Measurements from ENCODE around the gene ZNF593OS. TPM values are rescaled to one million over a fixed set of nuclear protein-coding genes. Genes with fewer than 3 reads are reported as not detected.

The ZNF593OS gene
- total RNA-seq, 3 donors from 2014 or later = not detected

GRCh38 chr1:26169198-26169554 is 2.5 kb downstream of the ZNF593OS start:
- H3K27me3 ChIP-seq = no peaks in the 10 kb centered on the region
- peak overlapping the region; percentile 87 to 89 for H3K27ac ChIP-seq
- H3K4me3 ChIP-seq = peak overlapping the region; percentile 76 to 89 (median 80)
- intact Hi-C loops (cut with DNase I; ENCODE audit: low total_unique reads) = loop anchor here (10.0 kb wide), 1 partner anchor 66 kb away; the partner anchor contains the start of gene CEP85
- TF ChIP-seq POLR2A (IDR thresholded peaks at IDR 0.05) (no peak), CTCF (IDR thresholded peaks at IDR 0.05) (no peak), POLR2AphosphoS5 (IDR thresholded peaks at IDR 0.05) (no peak)
- DNase-seq (ENCODE audit: low spot score in 2 of 2) = no peak
- no peaks in the 10 kb centered on the region for H3K36me3 ChIP-seq
- H3K9me3 ChIP-seq = no peaks in the 10 kb centered on the region
- H3K4me1 ChIP-seq = no peaks in the 10 kb centered on the region

- intact Hi-C loops (cut with DNase I; ENCODE audit: low total_unique reads) = loop anchor here (10.0 kb wide), 1 partner anchor 66 kb away; the partner anchor contains the start of gene CEP85
- Histone ChIP-seq H3K27ac (peak within 1 kb of the TSS; percentile 87 to 89), H3K27me3 (no peaks in the 10 kb centered on the region), H3K36me3 (no peaks in the 10 kb centered on the region), H3K4me1 (no peaks in the 10 kb centered on the region), H3K9me3 (no peaks in the 10 kb centered on the region), H3K4me3 (peak within 1 kb of the TSS; percentile 76 to 89 (median 80))
- TF ChIP-seq CTCF (IDR thresholded peaks at IDR 0.05) (no peak), POLR2A (IDR thresholded peaks at IDR 0.05) (no peak), POLR2AphosphoS5 (IDR thresholded peaks at IDR 0.05) (no peak)
- no peak for DNase-seq (ENCODE audit: low spot score in 2 of 2)
These were observed 3.0 kb downstream of the ZNF593OS start, which contains the start of gene C1orf232 for GRCh38 chr1:26168410-26169197. TSS of gene C1orf232 (minus strand) at chr1:26168963. CDS start at chr1:26168499, 464 bp downstream.

DNA sequence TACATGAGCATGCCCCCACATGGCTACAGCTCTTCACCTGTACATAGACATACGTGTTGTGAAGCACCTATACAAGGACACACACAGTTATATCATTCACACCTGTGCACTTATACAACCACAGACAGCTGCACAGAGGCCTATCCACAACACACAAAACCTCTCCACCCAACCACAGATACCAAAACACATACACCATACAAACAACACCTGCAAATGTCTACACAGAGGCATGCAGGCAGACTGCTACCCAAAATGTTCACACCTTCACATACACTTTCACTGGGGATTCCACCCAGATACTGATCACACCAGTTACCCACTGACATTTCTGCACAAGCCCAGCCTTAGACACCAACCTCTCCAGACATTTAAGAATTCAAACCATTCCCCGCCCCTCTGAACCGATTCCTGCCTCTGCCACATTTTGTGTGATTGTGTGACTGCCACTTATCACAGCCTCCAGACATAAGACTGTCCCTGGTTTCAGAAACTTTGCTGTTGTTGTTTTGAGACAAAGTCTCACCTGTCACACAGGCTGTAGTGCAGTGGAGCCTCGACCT is 4.8 kb downstream of the ZNF593OS start:
- Histone ChIP-seq H3K4me3 (no peak overlapping the region), H3K9me3 (no peaks in the 10 kb centered on the region), H3K36me3 (no peaks in the 10 kb centered on the region), H3K27ac (no peak overlapping the region), H3K27me3 (peaks cover 0 to 4% of the 10 kb centered on the region in 2 donors), H3K4me1 (no peaks in the 10 kb centered on the region)
- TF ChIP-seq POLR2AphosphoS5 (IDR thresholded peaks at IDR 0.05) (no peak), CTCF (IDR thresholded peaks at IDR 0.05) (no peak), POLR2A (IDR thresholded peaks at IDR 0.05) (no peak)
- no peak for DNase-seq (ENCODE audit: low spot score in 2 of 2)
- intact Hi-C loops (cut with DNase I; ENCODE audit: low total_unique reads) = loop anchor here (10.0 kb wide), 1 partner anchor 68 kb away; the partner anchor contains the start of gene CEP85

DNA sequence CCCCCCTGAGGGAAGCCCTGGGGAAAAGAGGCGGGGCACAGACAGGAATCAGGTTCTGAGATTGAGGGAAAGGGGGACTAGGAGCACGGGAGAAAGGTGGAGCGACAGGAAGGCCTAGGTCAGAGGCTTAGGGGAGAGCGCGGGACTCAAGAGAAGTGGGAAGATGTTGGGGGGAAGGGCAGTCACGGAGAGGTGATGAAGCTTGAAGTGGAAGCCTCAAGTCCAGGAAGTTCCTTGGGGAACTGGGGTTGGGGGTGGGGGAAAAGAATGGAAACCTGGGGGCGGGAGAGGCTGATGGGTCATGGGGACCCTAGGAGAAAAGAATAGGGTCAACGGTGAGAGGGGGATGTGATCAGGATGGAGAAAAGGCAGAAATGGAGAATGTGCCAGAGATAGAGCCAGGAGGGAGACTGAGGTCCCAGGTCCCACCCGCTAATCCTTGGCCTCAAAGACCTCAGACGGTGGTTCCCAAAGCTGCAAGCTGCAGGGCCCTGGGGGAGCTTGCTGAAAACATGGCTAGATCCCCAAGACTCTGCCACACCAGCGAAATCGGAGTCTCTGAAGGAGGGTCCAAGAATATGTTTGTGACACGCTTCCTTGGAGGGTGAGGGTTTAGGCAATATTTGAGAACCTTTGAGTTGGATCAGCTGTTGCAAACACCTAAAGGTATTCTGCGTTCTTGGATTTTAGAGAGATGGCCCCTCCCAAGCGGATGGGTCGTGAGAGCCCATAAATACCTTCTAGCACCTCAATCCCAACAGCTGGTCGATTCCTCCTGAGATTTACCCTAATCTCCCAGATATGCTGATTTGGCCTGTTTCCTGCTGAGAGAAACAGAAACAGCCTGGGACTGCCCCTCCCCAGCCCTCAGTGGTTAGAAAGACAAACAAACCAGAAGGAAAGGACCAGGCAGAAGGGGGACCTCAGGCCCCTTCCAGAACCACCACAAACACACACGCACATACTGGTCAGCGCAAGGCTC is 6.5 kb downstream of the ZNF593OS start:
- no peaks in the 10 kb centered on the region for H3K4me1 ChIP-seq
- TF ChIP-seq POLR2AphosphoS5 (IDR thresholded peaks at IDR 0.05) = no peak
- no peak for TF ChIP-seq CTCF (IDR thresholded peaks at IDR 0.05)
- no peak for TF ChIP-seq POLR2A (IDR thresholded peaks at IDR 0.05)
- H3K36me3 ChIP-seq = no peaks in the 10 kb centered on the region
- no peak for DNase-seq (ENCODE audit: low spot score in 2 of 2)
- intact Hi-C loops (cut with DNase I; ENCODE audit: low total_unique reads) = loop anchor here (10.0 kb wide), 1 partner anchor 70 kb away; the partner anchor contains the start of gene CEP85
- no peaks in the 10 kb centered on the region for H3K9me3 ChIP-seq
- peak overlapping the region in 1 of 3 donors; percentile 68 for H3K4me3 ChIP-seq
- H3K27me3 ChIP-seq = peaks cover 4 to 5% of the 10 kb centered on the region in 2 donors
- peak overlapping the region; percentile 28 to 54 for H3K27ac ChIP-seq

Data from breast epithelium (tissue), 4 donors.